DMS53 (cell line): ENCODE results near the gene SERPINC1.
A peak's percentile ranks its signal among the peaks of the same experiment; 100 is the strongest.
"Not testable (repeated sequence)": the region's sequence is repeated elsewhere in the genome, so short reads cannot be mapped to it uniquely, and the experiment has no call there.

Experiments
- DNase-seq: peaks from one replicate; lab custom pipeline; 2025; lab: John Stamatoyannopoulos, UW

The SERPINC1 gene

DNA sequence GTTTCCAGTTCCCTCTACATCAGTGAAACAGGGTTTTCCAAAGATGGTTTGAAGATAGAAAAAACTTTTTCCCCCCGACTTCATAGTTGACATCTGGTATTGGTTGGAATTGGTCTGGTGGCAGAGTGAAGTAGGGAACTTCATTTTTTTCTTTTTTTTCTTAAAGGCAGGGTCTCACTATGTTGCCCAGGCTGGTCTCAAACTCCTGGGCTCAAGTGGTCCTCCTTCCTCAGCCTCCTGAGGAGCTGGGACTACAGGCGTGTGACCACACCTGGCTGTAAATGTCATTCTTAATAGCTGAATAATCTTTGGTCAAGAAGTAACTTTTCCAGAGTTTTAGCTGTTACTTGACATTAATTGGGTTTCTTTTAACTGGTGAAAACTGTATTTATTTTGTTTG is 27.2 kb downstream of the SERPINC1 start:
- DNase-seq = no peak

DNA sequence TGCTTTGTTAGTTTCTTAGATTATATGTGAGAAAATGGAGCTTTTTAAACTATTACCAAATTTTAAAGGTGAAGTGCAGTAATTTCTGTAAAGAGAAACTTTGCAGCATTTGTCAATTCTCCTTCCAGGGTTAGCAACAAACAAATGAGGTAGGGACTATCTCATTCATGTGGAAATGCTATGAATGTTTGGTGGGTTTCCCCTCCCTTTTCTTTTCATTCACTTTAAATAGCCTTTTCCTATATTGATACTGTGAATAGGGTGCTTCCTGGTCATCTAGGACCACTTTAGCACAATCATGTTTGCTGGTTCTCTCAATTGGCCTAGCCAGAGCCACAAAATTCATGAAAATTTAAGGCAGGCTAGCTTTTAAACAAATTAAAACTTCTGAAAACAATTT is 28.4 kb downstream of the SERPINC1 start:
- no peak for DNase-seq

DNA sequence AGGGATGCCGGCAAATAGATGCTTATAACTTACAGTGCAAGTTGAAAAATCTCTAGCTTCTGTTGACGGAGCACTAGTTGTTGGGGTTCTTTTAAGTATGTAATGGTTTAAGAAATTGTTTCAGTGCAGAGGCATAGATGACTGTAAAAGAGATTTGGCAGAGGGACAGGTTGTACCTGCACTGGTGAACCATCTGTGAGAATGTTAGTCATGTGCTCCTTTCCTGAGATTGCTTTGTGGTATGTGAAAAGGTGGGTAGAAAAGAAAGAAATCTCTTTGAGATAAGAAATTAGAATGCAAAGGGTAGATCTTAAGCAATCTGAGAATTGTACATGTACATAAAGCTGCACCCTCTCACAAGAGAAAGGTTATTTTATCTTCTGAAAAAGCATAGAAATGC is 29.5 kb downstream of the SERPINC1 start:
- no peak for DNase-seq

DNA sequence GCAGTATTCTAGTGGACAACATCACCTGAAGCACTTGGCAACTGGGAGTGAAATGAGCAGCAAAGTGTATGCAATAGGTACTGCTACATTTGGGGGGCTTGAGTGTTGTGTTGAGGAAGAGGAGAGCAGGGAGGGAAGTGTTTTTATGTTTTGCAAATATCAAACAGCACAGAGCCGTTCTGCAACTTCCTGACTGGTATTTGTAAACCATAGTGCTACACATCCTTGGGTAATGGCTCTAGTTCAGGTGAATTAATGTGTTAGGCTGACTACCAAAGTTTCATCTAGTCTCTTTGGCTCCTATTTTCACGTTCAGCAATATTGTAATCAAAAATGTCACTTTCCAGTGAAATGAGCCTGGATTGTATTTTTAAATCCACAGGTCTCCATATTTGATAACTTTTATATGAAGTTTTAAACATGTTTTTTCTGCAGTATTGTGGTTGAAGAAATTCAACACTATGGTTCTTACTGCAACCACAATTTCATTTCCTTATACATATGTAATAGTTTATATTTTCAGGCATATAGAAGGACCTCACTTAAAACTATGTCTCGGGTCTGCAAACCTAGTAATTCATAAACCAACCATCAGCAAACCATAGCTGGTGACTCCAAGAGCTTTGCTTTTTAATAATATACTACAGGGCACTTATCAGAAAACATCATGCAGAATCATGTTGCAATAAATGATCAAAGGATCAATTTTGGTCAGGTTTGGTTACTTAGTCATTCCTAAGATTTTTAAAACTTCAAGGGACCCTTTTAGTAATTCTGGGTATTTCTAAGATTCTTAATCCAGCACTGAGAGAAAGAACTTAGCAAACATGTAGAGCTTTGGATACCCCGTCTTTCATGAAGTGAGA is 30.1 kb downstream of the SERPINC1 start:
- no peak for DNase-seq

DNA sequence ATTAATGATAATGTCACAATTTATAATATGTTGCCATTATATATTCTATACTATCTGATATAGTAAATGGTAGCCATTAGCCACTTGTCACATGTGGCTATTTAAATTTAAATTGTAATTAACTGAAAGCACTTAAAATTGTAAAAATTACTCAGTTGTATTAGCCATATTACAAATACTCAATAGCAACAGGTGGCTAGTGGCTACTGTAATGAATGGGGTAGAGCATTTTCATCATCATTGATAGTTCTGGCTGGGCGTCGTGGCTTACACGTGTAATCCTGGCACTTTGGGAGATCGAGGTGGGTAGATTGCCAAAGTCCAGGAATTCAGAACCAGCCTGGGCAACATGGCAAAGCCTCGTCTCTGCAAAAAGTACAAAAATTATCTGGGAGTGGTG is 32.4 kb downstream of the SERPINC1 start:
- no peak for DNase-seq

DNA sequence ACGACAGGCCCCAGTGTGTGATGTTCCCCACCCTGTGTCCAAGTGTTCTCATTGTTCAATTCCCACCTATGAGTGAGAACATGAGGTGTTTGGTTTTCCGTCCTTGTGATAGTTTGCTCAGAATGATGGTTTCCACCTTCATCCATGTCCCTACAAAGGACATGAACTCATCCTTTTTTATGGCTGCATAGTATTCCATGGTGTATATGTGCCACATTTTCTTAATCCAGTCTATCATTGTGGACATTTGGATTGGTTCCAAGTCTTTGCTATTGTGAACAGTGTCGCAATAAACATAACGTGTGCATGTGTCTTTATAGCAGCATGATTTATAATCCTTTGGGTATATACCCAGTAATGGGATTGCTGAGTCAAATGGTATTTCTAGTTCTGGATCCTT is 36.0 kb downstream of the SERPINC1 start:
- not testable (repeated sequence) for DNase-seq

DNA sequence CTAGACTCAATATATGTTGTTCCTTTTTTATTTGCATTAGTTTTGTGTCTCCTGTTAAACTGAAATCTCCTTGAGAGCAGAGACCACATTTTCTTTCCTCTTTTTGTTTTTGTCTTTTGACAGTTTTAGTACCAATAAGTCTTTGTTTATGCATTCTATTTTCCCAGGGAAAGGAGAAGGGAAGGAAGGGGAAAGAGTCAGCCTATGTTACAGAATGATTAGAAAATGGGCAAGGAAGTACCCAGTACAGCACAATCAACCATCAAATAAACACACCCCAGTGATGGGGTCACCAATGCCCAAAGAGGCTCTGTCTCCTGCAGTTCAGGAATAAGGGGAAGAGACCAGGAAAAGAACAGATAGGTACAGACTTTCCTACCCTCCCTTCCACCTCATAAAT is 38.9 kb downstream of the SERPINC1 start:
- no peak for DNase-seq

DNA sequence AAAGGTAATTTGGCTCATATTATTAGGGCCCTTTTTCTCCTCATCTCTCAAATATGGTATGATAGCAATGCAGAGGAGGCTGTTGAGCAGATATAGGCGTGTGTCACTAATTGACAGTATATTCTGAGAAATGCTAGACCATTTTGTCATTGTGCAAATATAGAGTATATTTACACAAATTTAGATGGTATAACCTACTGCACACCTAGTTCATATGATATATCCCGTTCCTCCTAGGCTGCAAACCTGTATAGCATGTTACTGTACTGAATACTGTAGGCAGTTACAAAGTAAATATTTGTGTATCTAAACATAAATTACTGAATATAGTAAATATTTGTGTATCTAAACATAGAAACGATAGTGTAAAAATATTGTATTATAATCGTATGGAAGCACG is 40.4 kb downstream of the SERPINC1 start:
- DNase-seq = peak; percentile 44

DNA sequence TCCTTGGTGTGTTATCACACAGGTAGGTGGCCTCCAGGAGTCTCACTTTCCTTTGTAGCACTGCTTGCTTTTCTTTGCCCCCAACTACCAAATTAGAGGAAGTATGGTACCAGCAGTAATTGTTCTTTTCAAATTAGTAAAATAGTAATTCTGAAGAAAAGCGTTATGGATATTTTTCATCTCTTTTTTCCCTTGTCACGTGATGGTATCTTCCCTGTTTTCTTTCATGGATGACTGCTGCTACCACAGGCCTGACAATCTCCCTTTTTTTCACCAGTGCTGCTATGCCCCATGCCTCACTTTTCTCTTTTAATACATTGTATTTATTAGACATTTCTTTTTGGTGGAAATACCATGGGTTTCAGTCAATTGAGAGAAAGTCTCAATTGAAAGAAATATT is 45.6 kb downstream of the SERPINC1 start:
- no peak for DNase-seq

DNA sequence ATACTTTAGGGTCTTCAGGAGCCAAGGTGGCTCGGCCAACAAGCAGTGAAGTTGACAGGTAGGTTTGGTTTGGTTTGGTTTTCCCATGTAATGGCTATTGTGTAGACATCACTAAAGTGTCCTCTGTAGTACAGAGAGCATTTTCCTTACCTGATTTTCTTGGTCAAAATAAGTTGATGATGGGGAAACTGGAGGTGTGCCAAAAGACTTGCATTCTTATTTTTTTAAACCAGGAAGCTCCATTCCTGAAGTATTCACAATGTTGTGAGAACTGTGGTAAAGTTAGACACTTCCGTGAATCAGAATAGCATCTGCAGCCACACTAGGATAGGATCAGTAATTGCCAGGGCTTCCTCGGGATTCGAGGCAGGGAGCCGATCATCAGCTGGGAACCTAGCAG is 46.0 kb downstream of the SERPINC1 start:
- no peak for DNase-seq

DNA sequence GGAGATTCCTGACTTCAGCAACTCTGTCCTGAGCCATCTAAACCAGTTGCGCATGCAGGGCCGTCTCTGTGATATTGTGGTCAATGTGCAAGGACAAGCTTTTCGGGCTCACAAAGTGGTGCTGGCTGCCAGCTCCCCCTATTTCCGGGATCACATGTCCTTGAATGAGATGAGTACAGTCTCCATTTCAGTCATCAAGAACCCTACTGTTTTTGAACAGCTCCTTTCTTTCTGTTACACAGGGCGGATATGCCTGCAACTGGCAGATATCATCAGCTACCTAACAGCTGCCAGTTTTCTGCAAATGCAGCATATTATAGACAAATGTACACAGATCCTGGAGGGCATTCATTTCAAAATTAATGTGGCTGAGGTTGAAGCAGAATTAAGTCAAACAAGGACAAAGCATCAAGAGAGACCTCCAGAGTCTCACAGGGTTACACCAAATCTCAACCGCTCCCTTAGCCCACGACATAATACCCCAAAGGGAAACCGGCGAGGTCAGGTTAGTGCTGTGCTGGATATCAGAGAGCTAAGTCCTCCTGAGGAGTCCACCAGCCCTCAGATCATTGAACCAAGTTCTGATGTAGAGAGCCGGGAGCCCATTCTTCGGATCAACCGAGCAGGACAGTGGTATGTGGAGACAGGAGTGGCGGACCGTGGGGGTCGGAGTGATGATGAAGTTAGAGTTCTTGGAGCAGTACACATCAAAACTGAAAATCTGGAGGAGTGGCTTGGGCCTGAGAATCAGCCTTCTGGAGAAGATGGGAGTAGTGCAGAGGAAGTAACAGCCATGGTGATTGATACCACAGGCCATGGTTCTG is 46.7 kb downstream of the SERPINC1 start:
- DNase-seq = no peak

DNA sequence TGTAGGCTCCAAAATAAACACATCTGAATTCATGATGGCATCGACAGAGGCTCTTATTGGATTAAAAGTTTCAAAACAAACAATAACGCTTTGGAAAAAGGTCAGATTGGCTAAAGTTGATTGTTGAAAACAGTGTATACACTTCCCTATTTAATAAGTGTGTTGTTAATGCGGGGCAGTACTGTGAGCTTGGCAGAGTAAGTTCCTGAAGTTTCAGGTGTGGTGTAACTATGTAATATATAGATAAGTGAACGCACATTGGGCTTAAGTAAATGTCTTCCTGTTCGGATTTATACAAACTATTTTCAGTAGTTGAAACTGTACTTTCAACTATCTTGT is 48.1 kb downstream of the SERPINC1 start:
- no peak for DNase-seq

DNA sequence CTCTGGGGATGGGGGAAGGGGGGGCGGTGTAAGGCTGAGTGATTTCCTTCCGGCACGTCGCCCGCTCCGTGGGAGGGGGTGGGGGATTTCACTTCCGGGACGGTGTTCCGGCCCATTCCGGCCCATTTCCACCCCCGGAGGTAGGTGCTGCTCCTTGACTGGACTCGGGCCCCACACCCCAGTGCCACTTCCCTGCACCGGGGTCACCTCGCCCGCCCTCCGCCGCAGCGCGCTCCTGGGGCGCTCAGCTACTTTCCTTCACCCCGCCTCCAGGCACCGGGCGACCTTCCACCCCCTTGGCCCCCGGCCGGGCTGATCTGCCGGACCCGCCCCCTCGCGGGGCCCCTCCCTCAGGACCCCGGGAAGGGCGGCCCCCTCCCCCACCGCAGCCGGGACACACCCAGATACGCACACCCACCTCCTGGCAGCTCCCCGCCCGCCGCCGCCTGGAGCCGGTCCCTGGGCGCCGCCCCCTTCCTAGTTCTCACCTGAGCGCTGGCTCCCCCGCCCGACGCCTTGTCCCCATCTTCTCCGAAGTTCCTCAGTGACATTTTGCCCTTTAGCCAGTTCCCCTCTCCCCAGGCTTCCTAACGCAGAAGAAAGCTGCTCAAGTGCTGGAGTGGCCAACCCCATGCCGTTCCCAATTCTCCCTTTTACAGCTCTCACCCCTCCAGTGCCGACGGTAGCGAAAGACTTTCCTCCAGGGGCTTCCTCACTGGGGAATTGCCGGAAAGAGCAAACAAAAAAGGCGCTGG is 48.7 kb downstream of the SERPINC1 start, which contains the start of gene ZBTB37:
TSS of gene ZBTB37 (plus strand) at position 115 of the 755 bp plus-strand sequence. CDS start 1,846 bp downstream, outside the sequence.
- DNase-seq = peak; percentile 95

DNA sequence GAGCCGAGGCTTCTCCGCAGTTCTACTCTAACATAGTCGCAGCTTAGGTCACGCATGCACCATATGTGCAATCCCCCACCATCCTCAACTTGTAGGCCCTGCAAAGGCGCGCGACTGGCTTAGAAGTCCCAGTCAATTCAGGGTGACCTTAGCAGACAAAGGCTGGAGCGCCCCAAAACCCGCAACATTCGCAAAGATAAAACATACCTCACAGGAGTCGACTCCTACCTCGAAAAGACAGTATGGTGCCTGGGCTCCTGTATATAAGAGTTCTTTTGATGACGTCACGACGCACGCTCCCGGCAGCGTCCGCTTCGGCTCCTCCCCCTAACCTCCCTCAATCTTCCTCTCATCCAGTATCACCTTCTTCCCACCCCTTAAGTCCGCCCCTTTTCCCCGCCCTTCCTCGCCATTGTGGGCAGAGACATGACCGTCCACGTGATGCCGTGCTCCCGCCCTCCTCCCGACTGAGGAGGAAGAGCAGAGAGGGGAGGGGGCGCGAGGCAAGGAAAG is 49.3 kb downstream of the SERPINC1 start, which contains the start of gene GAS5:
TSS of gene GAS5 (minus strand) at position 237 of the 513 bp plus-strand sequence.
- peak; percentile 100 for DNase-seq

DNA sequence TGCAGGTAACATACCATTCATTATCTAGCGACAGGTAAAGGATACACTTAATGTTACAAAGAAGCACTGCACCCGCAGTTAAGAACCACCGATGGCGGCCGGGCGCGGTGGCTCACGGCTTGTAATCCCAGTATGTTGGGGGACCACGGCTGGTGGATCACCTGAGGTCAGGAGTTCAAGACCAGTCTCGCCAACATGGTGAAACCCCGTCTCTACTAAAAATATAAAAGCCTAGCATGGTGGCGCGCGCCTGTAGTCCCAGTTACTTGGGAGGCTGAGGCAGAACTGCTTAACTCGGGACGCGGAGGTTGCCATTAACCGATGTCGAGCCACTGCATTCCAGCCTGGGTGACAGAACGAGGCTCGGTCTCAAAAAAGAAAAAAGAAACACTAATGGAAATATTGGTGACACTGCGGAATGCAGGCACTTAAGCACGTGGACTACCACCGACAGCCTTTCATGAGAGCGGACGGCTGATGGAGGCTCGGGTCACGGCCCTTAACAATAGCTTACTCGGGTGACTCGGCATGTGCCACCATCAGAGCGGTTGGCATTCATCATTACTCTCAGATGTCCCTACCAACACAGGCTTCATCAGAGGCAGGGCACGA is 49.9 kb downstream of the SERPINC1 start:
- peak; percentile 79 for DNase-seq

DNA sequence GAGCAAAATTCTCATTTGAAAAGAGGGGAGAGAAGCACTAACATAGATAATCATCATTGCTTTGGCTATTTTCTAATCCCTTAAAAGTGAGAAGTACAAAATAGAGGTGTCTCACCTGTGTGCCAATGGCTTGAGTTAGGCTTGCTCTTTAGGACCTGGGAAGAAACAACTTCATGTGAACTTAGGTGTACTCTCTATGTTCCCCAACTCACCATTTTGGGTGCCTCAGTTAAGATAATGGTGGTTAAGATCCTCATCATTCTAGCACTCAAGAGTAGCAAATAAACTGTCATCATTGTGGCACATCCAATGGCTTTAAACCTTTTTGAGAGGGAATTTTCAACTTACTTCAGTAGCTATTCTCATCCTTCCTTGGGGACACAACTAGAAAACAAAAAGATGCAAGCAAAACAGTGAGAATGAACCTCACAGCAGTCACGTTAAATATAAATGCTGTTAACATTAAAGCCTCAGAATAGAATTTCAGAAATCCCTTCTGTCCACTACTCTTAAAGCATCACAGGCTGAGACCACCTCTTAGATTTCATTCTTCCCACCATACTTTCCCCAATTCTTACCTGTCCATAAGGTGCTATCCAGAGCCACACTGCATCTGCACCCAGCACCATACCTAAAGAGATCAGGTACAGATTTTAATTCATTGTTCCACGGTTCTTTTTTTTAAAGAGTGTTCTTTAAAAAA is 50.6 kb downstream of the SERPINC1 start:
- DNase-seq = peak; percentile 22

DNA sequence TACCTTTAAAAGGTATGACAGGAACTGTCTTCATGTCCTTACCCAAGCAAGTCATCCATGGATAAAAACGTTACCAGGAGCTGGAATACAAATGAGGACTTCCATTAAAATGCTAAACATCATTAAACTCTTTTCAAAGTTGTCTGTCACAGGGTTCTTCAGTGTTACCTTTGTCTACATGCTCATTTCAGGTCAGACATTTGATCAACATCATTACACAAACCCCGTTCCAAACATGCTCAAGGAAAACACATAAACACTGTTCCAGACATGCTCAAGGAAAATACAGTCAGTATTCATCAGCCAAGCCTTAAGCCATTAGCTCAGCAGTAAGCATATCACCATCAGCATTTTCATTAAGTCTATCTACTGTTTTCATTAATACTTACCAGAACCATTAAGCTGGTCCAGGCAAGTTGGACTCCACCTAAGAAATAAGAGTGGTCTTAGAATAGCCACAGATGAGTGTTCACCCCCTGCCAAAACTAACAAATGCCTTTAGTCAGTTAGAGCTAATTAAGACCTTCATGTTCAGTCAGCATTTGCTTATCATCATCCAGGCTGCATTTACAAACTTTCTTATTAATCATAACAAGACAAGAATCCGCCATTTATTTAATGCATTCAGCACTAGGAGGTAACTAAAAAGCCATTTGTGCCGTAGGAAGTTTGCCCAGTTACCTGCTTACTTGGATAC is 51.5 kb downstream of the SERPINC1 start:
- peak; percentile 32 for DNase-seq

DNA sequence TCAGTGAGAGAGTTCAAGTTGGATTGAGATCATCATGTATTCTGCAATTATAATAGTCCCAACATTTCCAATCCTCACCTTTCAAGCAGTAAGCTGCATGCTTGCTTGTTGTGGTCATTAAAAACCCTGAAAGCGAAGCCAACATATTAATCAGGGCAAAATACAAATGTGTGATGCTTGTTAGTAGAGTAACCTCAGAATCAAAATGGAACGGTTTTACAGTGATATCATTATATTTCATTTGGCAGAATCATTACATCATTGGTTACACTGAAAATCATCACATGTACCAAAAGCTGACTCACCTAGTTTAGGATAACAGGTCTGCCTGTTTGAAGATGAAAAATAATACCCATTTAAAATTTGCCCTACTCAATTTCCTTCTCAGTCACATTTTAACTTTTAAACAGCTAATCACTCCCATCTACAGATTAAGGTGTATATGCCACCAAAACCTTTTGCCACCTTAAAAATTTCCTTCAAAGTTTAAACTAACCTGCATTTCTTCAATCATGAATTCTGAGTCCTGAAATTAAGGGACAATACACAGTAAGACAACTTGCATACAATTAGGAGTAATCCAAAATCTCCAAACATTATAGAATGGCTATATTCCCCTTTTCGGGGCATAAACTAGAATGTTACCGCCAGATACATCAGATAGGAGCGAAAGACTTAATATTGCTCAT is 52.8 kb downstream of the SERPINC1 start:
- peak; percentile 52 for DNase-seq

DNA sequence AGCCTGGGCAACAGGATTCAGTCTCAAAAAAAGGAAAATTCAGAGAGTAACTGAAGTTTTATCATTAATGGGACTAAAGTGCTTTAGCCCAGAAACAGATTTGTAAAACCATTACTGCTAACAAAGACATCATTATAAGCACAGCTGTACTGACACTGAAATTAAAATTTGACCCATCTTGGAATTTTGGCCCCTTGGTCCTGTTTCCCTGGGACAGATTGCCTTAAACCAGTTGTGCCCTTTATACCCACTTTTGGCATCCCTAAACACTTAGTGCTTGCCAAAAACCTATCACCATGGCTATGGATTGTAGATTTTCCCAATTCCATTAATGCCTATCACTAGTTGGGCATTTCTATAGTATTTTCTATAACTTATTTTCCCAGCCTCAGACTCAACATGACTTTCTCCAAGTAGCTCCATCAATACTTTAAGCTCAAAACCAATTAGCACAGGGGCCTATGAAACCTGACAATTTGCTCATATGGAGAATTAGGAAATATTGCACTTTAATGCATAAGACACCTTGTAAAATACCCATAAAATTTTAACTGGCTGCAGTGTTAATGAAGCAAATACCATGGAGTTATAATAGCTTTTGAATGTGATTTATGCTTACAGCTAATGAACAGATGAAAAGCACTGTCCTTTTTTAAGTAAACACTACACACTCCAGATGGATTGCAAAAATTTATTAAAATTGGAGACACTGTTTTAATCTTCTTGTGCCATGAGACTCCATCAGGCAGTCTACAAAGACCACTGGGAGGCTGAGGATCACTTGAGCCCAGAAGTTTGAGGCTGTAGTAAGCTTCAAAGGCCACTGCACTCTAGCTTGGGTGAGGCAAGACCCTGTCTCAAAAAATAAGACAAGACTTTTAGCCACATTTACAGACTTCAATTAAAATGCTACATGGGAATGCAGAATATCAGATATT is 53.6 kb downstream of the SERPINC1 start:
- peak; percentile 38 for DNase-seq
